Measurements from ENCODE around the gene GAST. TPM values are rescaled to one million over a fixed set of nuclear protein-coding genes. Genes with fewer than 3 reads are reported as not detected.

The GAST gene
- total and polyA plus RNA-seq, 9 of the 15 experiments (the other 6 are each of a cell fraction or from before 2014, with no cell fraction given): not detected

GRCh38 chr17:41695954-41696757 lies 16.0 kb upstream of the GAST start (continued):
- TF ChIP-seq MGA (IDR thresholded peaks at IDR 0.05) (no peak), SPI1 (IDR thresholded peaks at IDR 0.05; ENCODE audit: borderline replicate concordance, low read depth, low read length) (peak; percentile 20; the same call in 1 of the 2 replicates), ZSCAN29 (IDR thresholded peaks at IDR 0.05) (no peak), SRF (CRISPR knock-in tag; IDR thresholded peaks at IDR 0.05) (no peak), MYNN (IDR thresholded peaks at IDR 0.05) (peak; percentile 86), MYNN (CRISPR knock-in tag; IDR thresholded peaks at IDR 0.05) (no peak), NR2C1 (IDR thresholded peaks at IDR 0.05) (no peak), NR2C1 (tag; IDR thresholded peaks at IDR 0.05) (no peak), RCOR1 (IDR thresholded peaks at IDR 0.05; ENCODE audit: borderline replicate concordance in 1 of 2, low read depth in 2 of 2, low read length in 2 of 2) (0 out of 4 replicates have a peak, but pooled peaks of 1 of the 2 experiments have one; percentile 28), MYC (IDR thresholded peaks at IDR 0.05; ENCODE audit: low read depth, low read length) (peak; percentile 28; the same call in 1 of the 2 replicates), MYC (CRISPR knock-in tag; IDR thresholded peaks at IDR 0.05; ENCODE audit: borderline replicate concordance, low read depth) (no peak), RAD21 (CRISPR knock-in tag; conservative IDR thresholded peaks at IDR 0.05 in 1 of 2, IDR thresholded peaks at IDR 0.05 in 1 of 2) (peak; percentile 25 to 55; a peak in 3 of 4 replicates), ZNF232 (CRISPR knock-in tag; IDR thresholded peaks at IDR 0.05) (no peak), SIX5 (IDR thresholded peaks at IDR 0.05; ENCODE audit: borderline replicate concordance in 1 of 2, insufficient read depth in 1 of 2, low read depth in 1 of 2, low read length in 2 of 2) (no peak), JUND (IDR thresholded peaks at IDR 0.05; ENCODE audit: borderline replicate concordance, low read depth, low read length) (peak; percentile 26; the same call in 1 of the 2 replicates), JUND (tag; IDR thresholded peaks at IDR 0.05; ENCODE audit: borderline replicate concordance, low read depth, low read length) (no peak)
